GM18502 (cell line): ENCODE data around the gene DUOXA1.

Source experiments
- ATAC-seq: cut with Tn5 transposase; IDR thresholded peaks from one replicate; pipeline ENCODE4 v1.9.1; 2021; ENCODE audit warnings: mild to moderate bottlenecking; ENCODE audit not compliant: unreplicated experiment, poor library complexity

DUOXA1 gene

GRCh38 chr15:45134046-45134445, 4.4 kb upstream of the DUOXA1 start:
- ATAC-seq: no peak

- ATAC-seq: no peak
Measured at GRCh38 chr15:45133561-45133920, 3.9 kb upstream of the DUOXA1 start.

- ATAC-seq: no peak
Measured at GRCh38 chr15:45132844-45133560, 3.3 kb upstream of the DUOXA1 start.

DNA sequence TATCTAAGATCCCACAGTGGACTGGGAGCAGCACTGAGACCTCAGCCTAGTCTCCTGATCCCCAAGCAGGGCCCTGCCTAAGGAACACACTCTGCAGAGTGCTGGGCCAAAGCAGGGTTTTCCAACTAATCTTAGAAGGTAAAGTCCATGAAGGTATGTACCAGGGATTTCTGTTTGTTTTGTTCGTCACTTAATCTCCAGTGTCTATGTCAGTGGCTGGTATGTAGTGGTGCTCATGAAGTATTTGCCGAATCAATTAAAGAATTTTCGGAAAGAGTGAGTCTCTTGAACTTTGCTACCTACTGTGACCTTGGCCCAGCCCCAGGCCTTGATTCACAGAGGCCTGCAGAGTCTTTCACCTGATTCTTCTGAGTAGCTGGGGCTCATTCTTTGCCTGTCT, 1.8 kb upstream of the DUOXA1 start:
- ATAC-seq: no peak

- ATAC-seq: no peak
Measured at GRCh38 chr15:45130291-45131000, 767 bp upstream of the DUOXA1 start.

- ATAC-seq: no peak
Measured at GRCh38 chr15:45128971-45129639, 574 bp downstream of the DUOXA1 start.

DNA sequence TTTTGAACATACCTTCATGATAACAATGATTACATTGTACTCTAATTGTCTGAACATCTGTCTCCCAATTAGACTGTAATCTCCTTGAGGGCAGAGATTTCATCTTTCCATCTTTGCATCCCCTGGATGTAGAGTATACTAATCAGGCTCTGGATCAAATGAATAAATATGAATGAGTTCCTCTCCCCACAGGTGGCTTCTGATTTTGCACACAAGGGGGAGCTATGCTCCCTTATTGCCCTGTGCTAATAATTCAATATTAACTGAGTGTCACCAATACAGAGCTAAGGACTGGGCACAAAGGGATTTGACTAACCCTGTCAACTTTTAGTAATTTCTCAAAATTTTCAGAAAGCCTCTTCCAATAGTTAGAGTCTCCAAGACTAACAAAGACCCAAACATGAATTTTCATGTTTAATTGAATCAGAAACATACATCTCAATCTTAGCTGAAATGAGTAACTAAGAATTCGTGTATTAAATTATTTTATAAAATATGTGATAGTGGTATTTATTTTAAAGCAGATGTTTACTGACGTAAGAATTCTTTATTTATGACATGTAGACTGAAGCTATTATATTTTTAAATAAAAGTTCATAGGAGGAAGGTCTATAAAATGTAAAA, 3.0 kb downstream of the DUOXA1 start:
- no peak for ATAC-seq

DNA sequence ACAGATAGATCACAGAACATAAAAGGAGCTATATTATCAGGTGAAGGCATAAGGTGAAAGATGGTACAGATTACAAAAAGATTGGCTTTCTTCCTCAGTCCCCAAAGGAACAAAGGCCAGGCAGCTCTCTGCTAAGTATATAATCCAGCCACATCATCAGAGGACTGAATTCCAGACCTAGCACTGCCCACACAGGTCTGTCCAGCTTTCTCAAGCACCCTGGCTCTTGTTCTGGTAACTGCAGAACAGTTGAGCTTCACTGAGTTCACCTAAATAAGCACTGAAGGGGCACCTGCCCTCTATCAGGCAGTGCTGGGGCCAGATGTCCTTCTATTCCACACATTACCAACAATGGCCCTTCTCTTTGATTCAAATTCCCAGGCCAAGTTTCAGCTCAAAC, 6.3 kb downstream of the DUOXA1 start:
- no peak for ATAC-seq

DNA sequence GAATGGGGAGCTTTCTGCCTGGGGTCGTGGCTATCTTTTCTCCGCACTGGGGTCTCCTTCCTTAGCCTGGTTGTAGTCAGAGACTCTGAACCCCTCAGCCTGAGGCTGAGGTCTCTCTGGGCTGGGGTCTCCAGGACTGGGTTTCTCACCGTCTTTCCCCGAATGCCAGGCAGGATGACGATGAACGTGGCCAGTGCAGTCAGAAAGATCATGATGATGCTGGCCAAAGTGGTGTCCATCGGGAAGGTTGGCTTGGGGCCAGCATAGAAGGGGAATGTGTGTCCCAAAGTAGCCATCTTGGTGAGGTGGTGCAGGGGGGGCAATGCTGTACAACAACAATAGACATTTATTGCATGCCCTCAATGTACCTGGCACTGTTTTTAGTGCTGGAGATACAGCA, 7.0 kb downstream of the DUOXA1 start:
- no peak for ATAC-seq

DNA sequence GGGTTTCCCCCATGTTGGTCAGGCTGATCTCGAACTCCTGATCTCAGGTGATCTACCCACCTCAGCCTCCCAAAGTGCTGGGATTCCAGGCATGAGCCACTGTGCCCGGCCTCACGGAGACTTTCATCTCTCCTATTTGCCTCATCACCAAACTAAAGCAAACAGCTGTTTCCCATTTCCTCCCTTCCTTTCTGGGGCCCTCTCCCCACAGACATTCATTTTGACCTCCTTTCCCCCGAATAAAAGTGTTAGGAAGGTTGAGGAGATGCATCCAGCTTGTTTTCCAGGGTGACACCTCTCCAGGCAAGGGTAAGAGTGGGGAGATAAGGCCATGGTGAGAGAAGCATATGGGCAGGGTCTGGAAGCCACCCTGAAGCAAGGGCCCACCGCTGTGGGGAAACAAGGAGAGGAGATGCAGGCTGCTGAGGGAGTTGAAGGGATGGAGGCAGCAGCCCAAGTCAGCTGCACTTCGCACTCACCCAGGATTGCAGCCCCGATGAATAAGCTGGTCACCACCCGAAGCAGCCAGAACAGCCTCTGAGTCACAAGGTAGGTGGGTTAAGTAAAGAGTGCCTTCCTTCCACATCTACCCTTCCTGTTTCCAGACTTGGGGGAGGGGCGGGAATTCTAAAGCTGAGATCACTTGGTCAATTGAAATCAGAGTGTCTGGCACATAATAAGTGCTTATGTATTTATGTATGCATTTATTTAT, 7.8 kb downstream of the DUOXA1 start:
- ATAC-seq: no peak

- ATAC-seq: no peak
Measured at GRCh38 chr15:45121020-45121419, 8.7 kb downstream of the DUOXA1 start.

DNA sequence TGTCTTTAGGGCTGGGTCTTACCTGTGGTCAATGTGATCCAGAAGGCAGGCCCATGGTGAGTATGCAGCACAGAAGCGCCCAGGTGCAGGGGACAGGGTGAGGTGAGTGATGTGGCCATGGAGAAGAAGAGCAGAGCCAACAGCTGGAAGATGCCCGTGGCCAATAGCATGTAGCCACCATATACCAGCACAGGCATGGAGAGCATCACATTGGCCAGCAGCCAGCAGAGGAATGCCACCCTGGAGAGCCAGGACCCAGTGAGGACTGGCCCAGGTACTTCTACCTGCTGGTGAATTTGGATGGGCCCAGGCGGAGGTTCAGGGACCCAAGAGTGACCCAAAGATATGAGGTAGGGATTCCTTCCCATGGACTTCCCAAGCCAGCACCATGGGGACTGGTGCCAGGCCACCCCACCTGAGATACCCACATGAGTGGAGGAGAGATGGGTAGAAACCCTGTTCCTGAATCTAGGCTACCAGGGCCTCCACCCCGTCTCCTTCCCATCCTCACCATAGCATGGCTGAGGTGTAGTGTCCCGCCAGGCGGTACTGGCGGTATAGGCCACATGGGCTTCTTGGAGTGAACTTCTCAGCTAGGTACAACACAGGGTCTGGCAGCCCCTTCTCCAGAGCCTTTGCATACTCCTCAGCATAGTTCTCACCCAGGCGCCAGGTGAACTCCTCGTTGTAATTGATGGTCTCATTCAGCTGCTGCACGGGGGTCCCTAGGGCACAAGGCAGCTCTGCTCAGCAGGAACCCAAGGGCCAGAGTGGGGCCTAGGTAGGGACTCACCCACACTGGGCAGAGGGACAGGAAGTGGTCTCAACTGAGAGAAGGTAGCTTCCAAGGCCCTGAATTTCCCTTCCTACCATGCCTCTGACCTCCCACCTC, 9.4 kb downstream of the DUOXA1 start:
- ATAC-seq: no peak

GRCh38 chr15:45118996-45119395, 10.7 kb downstream of the DUOXA1 start:
- ATAC-seq: no peak

- peak; percentile 98 for ATAC-seq
Measured at GRCh38 chr15:45118131-45118588, 11.5 kb downstream of the DUOXA1 start.

DNA sequence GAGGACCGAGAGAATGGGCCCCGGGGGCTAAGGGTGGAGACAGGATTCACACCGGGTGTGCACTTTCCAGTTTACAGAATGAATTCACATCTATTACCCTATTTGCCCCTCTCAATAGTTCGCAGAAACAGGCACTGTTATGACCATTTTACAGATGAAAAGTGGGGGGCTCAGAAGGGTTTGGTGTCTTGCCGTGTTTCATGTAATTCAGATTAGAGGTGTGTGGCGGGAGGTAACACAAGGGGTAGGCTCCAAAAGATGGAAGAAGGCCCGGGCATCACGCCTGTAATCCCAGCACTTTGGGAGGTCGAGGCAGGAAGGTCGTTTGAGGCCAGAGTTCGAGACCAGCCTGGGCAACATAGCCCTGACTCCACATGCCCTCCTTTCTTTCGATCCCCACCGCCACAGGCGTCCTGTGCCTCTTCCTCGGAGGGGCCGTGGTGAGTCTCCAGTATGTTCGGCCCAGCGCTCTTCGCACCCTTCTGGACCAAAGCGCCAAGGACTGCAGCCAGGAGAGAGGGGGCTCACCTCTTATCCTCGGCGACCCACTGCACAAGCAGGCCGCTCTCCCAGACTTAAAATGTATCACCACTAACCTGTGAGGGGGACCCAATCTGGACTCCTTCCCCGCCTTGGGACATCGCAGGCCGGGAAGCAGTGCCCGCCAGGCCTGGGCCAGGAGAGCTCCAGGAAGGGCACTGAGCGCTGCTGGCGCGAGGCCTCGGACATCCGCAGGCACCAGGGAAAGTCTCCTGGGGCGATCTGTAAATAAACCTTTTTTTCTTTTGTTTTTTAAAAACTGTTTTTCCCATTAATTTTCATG, 12.2 kb downstream of the DUOXA1 start:
- peak; percentile 25 for ATAC-seq

- no peak for ATAC-seq
Measured at GRCh38 chr15:45116482-45117307, 13.0 kb downstream of the DUOXA1 start.

DNA sequence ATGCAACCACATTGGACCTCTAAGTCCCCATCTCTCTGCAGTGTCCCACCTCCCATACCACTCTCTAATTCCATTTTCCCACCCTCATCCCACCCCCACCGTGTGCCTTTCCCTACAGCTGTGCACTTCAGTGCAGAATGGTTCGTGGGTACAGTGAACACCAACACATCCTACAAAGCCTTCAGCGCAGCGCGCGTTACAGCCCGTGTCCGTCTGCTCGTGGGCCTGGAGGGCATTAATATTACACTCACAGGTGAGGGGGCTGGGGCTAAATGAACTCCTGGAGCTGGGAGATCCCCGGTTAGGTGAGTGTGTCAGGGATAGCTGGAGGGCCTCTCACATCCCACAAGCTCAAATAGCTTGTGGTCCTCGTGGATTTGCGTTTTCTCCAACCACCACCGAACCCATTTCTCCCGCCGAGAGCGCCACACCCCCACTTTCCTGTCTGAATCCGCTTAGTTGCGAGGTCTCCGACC, 13.6 kb downstream of the DUOXA1 start:
- no peak for ATAC-seq
